PC-9 (cell line): ENCODE results near the gene WDR49. TPM values are rescaled to one million over a fixed set of nuclear protein-coding genes. Genes with fewer than 3 reads are reported as not detected.

ENCODE experiments used
- BruUV-seq: library from RNA; stranded (reverse); fragments of 400-500 nt; replicated peaks from 2 replicates; lab custom pipeline; 2021; lab: Mats Ljungman, UMichigan
- CTCF ChIA-PET: fragments of 300-600 bp; sonication (Branson Sonifier 250); formaldehyde crosslinking; loops from one replicate; lab custom pipeline; 2022; ENCODE audit warnings: antibody characterized with exemption; lab: Charles Lee
- POLR2A ChIA-PET: fragments of 300-600 bp; sonication (Branson Sonifier 250); formaldehyde crosslinking; loops from one replicate; lab custom pipeline; 2022; ENCODE audit warnings: antibody characterized with exemption; ENCODE audit not compliant: unreplicated experiment; lab: Charles Lee
- DNase-seq, 2 experiments: peaks; one replicate each; pipeline versions ENCODE4 v3.0.0 to v3.0.0-alpha.2; 2015 to 2022; ENCODE audit warnings: mixed read lengths in 1 of 2
- H2AFZ ChIP-seq: fragments of 200-600 bp; sonication (generic); 2 replicates; pipeline ENCODE4 v1.8.1; 2017; ENCODE audit warnings: antibody characterized with exemption
- H3F3A ChIP-seq: fragments of 200-600 bp; sonication (generic); 2 replicates; pipeline ENCODE4 v1.8.1; 2017; ENCODE audit warnings: antibody characterized with exemption, mild to moderate bottlenecking, low read depth; ENCODE audit not compliant: insufficient read depth
- H3K27ac ChIP-seq: fragments of 200-600 bp; sonication (generic); 2 replicates; pipeline ENCODE4 v1.6.1; 2016; ENCODE audit warnings: mixed run types
- H3K27me3 ChIP-seq: fragments of 200-600 bp; sonication (generic); 2 replicates; pipeline ENCODE4 v1.6.1; 2016; ENCODE audit warnings: low read depth, mixed run types; ENCODE audit not compliant: insufficient read depth
- H3K36me3 ChIP-seq: fragments of 200-600 bp; sonication (generic); 2 replicates; pipeline ENCODE4 v1.6.1; 2016; ENCODE audit warnings: low read depth, mixed run types
- H3K4me1 ChIP-seq: fragments of 200-600 bp; sonication (generic); replicated peaks from 2 replicates; pipeline ENCODE4 v1.6.1; 2016; ENCODE audit warnings: mixed run types; ENCODE audit not compliant: insufficient read depth
- H3K4me2 ChIP-seq: fragments of 200-600 bp; sonication (generic); 2 replicates; pipeline ENCODE4 v1.6.1; 2017; ENCODE audit warnings: mixed run types
- H3K4me3 ChIP-seq: fragments of 200-600 bp; sonication (generic); 2 replicates; pipeline ENCODE4 v1.6.1; 2016; ENCODE audit warnings: mixed run types
- H3K79me2 ChIP-seq: fragments of 200-600 bp; sonication (generic); 2 replicates; pipeline ENCODE4 v1.6.1; 2017; ENCODE audit warnings: low read depth, mixed run types
- H3K9me2 ChIP-seq: fragments of 200-600 bp; sonication (generic); 2 replicates; pipeline ENCODE4 v1.8.1; 2017; ENCODE audit warnings: mild to moderate bottlenecking; ENCODE audit not compliant: insufficient read depth
- H3K9me3 ChIP-seq: fragments of 200-600 bp; sonication (generic); 2 replicates; pipeline ENCODE4 v1.8.1; 2016; ENCODE audit warnings: low read depth; ENCODE audit not compliant: insufficient read depth
- H4K20me1 ChIP-seq: fragments of 200-600 bp; sonication (generic); 2 replicates; pipeline ENCODE4 v1.8.1; 2017; ENCODE audit not compliant: insufficient read depth
- CTCF ChIP-seq: fragments of 200-600 bp; sonication (generic); conservative IDR thresholded peaks from 2 replicates; pipeline ENCODE4 v1.6.1; 2017; ENCODE audit warnings: mixed run types, antibody characterized with exemption, mild to moderate bottlenecking, moderate library complexity
- EZH2 ChIP-seq: fragments of 200-600 bp; sonication (generic); IDR thresholded peaks from 2 replicates; pipeline ENCODE4 v1.8.0; 2017; ENCODE audit warnings: antibody characterized with exemption, low read depth
- intact Hi-C: fragments of 100-400 bp; cut with micrococcal nuclease; formaldehyde crosslinking; loops from one replicate; pipeline ENCODE4 v1.10.0; 2022; ENCODE audit not compliant: unreplicated experiment
- total RNA-seq: library from RNA; stranded (reverse); gene quantifications from 2 replicates; pipeline ENCODE4 v1.2.3, GENCODE V29; 2021

WDR49 gene
- total RNA-seq, 1 experiment from 2014 or later: 0.28 TPM

DNA sequence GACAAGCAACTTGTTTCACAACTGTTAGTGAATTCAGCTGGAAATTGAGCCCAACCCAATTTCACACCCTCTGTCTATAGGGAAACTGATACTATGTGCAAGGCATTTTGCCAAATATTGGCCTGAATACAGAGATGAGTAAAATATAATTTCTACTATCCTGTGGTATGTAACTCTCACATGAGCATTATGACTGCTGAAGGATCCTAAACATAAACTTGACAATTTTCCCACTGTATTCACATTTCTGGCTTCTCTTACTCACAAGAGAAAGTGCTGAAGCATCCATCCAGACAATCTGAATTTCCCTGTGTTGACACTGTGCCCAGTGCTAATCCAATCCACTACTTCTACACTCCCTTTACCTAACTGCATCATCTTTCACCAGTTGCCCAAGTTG is 208.3 kb downstream of the WDR49 start:
- H4K20me1 ChIP-seq: no peaks in the 10 kb centered on the region
- no peak overlapping the region for H2AFZ ChIP-seq
- no TSS peak for BruUV-seq
- H3K36me3 ChIP-seq: no peaks in the 10 kb centered on the region
- ChIA-PET POLR2A (no interaction called here), CTCF (no interaction called here)
- no peak overlapping the region for H3K27ac ChIP-seq
- H3K4me1 ChIP-seq: no peaks in the 10 kb centered on the region
- TF ChIP-seq EZH2: no peak
- no peak for TF ChIP-seq CTCF
- no peak for DNase-seq
- H3K4me3 ChIP-seq: no peak overlapping the region
- no peaks in the 10 kb centered on the region for H3K27me3 ChIP-seq
- H3K9me2 ChIP-seq: no peaks in the 10 kb centered on the region
- no peaks in the 10 kb centered on the region for H3K79me2 ChIP-seq
- intact Hi-C loops: no loop called here
- H3F3A ChIP-seq: no peaks in the 10 kb centered on the region
- no peak overlapping the region for H3K4me2 ChIP-seq
- H3K9me3 ChIP-seq: no peaks in the 10 kb centered on the region

GRCh38 chr3:167441256-167441655 is 212.5 kb downstream of the WDR49 start:
- H3F3A ChIP-seq: no peaks in the 10 kb centered on the region
- intact Hi-C loops: no loop called here
- no peaks in the 10 kb centered on the region for H3K4me1 ChIP-seq
- no peak overlapping the region for H3K4me2 ChIP-seq
- H3K4me3 ChIP-seq: no peak overlapping the region
- H2AFZ ChIP-seq: no peak overlapping the region
- H3K27ac ChIP-seq: no peak overlapping the region
- H3K9me2 ChIP-seq: no peaks in the 10 kb centered on the region
- no peaks in the 10 kb centered on the region for H3K36me3 ChIP-seq
- TF ChIP-seq CTCF (no peak), EZH2 (no peak)
- H4K20me1 ChIP-seq: no peaks in the 10 kb centered on the region
- POLR2A ChIA-PET: no interaction called here
- CTCF ChIA-PET: no interaction called here
- DNase-seq: no peak
- H3K27me3 ChIP-seq: no peaks in the 10 kb centered on the region
- no peaks in the 10 kb centered on the region for H3K79me2 ChIP-seq
- H3K9me3 ChIP-seq: no peaks in the 10 kb centered on the region
- no TSS peak for BruUV-seq

GRCh38 chr3:167437428-167438139 is 216.2 kb downstream of the WDR49 start:
- POLR2A ChIA-PET: no interaction called here
- H3K4me3 ChIP-seq: no peak overlapping the region
- TF ChIP-seq EZH2: no peak
- no peak for TF ChIP-seq CTCF
- no peaks in the 10 kb centered on the region for H3F3A ChIP-seq
- no peak for DNase-seq
- H3K9me2 ChIP-seq: no peaks in the 10 kb centered on the region
- intact Hi-C loops: no loop called here
- H2AFZ ChIP-seq: no peak overlapping the region
- no peaks in the 10 kb centered on the region for H3K79me2 ChIP-seq
- no peaks in the 10 kb centered on the region for H4K20me1 ChIP-seq
- BruUV-seq: no TSS peak
- CTCF ChIA-PET: no interaction called here
- H3K27ac ChIP-seq: no peak overlapping the region
- H3K36me3 ChIP-seq: no peaks in the 10 kb centered on the region
- no peak overlapping the region for H3K4me2 ChIP-seq
- H3K9me3 ChIP-seq: no peaks in the 10 kb centered on the region
- H3K4me1 ChIP-seq: no peaks in the 10 kb centered on the region
- no peaks in the 10 kb centered on the region for H3K27me3 ChIP-seq

Other genes with a start within 250 kb of the WDR49 start
- not detected in 2 replicates for gene SERPINI2, start 179.9 kb downstream of the WDR49 start, total RNA-seq
- 79.5 and 84.6 TPM in 2 replicates for gene PDCD10, start 81.0 kb upstream of the WDR49 start, total RNA-seq
- 2.4 and 2.6 TPM in 2 replicates for gene SERPINI1, start 81.8 kb upstream of the WDR49 start, total RNA-seq